ENCODE results near the gene MRPL41. TPM values are rescaled to one million over a fixed set of nuclear protein-coding genes. Genes with fewer than 3 reads are reported as not detected.
"Not testable (repeated sequence)": the region's sequence is repeated elsewhere in the genome, so short reads cannot be mapped to it uniquely, and the experiment has no call there.

The MRPL41 gene
- total RNA-seq, 2 donors from 2014 or later, result 94.4 to 146 TPM

- no peak for TF ChIP-seq CTCF (IDR thresholded peaks at IDR 0.05)
- no peaks in the 10 kb centered on the region for H3K9me3 ChIP-seq
Observed at GRCh38 chr9:137590469-137591383, 39.0 kb downstream of the MRPL41 start, which contains the start of gene ZMYND19. Gene ZMYND19 (minus strand): TSS chr9:137590512. CDS start chr9:137590263, 249 bp downstream.

GRCh38 chr9:137592767-137593166 is 41.1 kb downstream of the MRPL41 start:
- no peak overlapping the region for H3K27ac ChIP-seq
- no peak overlapping the region for H3K9ac ChIP-seq (ENCODE audit: low read depth in 2 of 2, low read length in 2 of 2)
- H3K36me3 ChIP-seq, result no peaks in the 10 kb centered on the region
- no peak overlapping the region for H3K4me3 ChIP-seq
- intact Hi-C loops (cut with DNase I), result no loop called here
- TF ChIP-seq CTCF (IDR thresholded peaks at IDR 0.05), result no peak
- H3K4me1 ChIP-seq, result peaks cover 10% of the 10 kb centered on the region
- H3K27me3 ChIP-seq, result no peaks in the 10 kb centered on the region
- H3K9me3 ChIP-seq, result no peaks in the 10 kb centered on the region
- no peak for DNase-seq

More at GRCh38 chr9:137590469-137591383, 39.0 kb downstream of the MRPL41 start, which contains the start of gene ZMYND19:
- intact Hi-C loops (cut with DNase I), result no loop called here
- no peak within 1 kb of the TSS for H3K27ac ChIP-seq
- peak; percentile 87 for DNase-seq
- no peaks in the 10 kb centered on the region for H3K36me3 ChIP-seq
- H3K9ac ChIP-seq (ENCODE audit: low read depth in 2 of 2, low read length in 2 of 2), result peak within 1 kb of the TSS; percentile 76 to 83
- H3K4me1 ChIP-seq, result peaks cover 10% of the 10 kb centered on the region
- peak within 1 kb of the TSS; percentile 80 for H3K4me3 ChIP-seq
- no peaks in the 10 kb centered on the region for H3K27me3 ChIP-seq

GRCh38 chr9:137593176-137593575 is 41.5 kb downstream of the MRPL41 start:
- H3K4me1 ChIP-seq, result peaks cover 10% of the 10 kb centered on the region
- H3K9me3 ChIP-seq, result no peaks in the 10 kb centered on the region
- H3K27ac ChIP-seq, result no peak overlapping the region
- H3K36me3 ChIP-seq, result no peaks in the 10 kb centered on the region
- no peak for TF ChIP-seq CTCF (IDR thresholded peaks at IDR 0.05)
- H3K9ac ChIP-seq (ENCODE audit: low read depth in 2 of 2, low read length in 2 of 2), result no peak overlapping the region
- H3K27me3 ChIP-seq, result no peaks in the 10 kb centered on the region
- no peak for DNase-seq
- intact Hi-C loops (cut with DNase I), result no loop called here
- H3K4me3 ChIP-seq, result no peak overlapping the region

GRCh38 chr9:137596577-137596976 is 44.9 kb downstream of the MRPL41 start:
- H3K4me3 ChIP-seq; H3K4me1 ChIP-seq; H3K9me3 ChIP-seq; DNase-seq; H3K36me3 ChIP-seq; intact Hi-C loops (cut with DNase I); H3K27ac ChIP-seq; H3K27me3 ChIP-seq; H3K9ac ChIP-seq (ENCODE audit: low read depth in 2 of 2, low read length in 2 of 2): not testable (repeated sequence)

GRCh38 chr9:137598943-137599342 is 47.3 kb downstream of the MRPL41 start:
- Histone ChIP-seq H3K27ac (no peak overlapping the region), H3K4me3 (no peak overlapping the region), H3K36me3 (no peaks in the 10 kb centered on the region), H3K4me1 (no peaks in the 10 kb centered on the region), H3K9me3 (no peaks in the 10 kb centered on the region), H3K27me3 (no peaks in the 10 kb centered on the region), H3K9ac (ENCODE audit: low read depth in 2 of 2, low read length in 2 of 2) (no peak overlapping the region)
- no peak for TF ChIP-seq CTCF (IDR thresholded peaks at IDR 0.05)
- intact Hi-C loops (cut with DNase I), result no loop called here
- DNase-seq, result no peak

Other genes starting within 250 kb of the MRPL41 start
- 100 to 1,000 TPM; 120 to 178 TPM for gene NRARP, start 249.6 kb upstream of the MRPL41 start, total RNA-seq
- 10 to 100 TPM; 34.9 to 36.4 TPM for gene EXD3, start 128.7 kb upstream of the MRPL41 start, total RNA-seq
- gene NOXA1, start 128.5 kb upstream of the MRPL41 start, total RNA-seq, result 10 to 100 TPM; 27.5 to 29.3 TPM
- 10 to 100 TPM; 48.3 to 72.0 TPM for gene ENTPD8, start 110.5 kb upstream of the MRPL41 start, total RNA-seq
- gene NSMF, start 92.5 kb upstream of the MRPL41 start, total RNA-seq, result 10 to 100 TPM; 33.7 to 47.8 TPM
- gene PNPLA7, start 1.5 kb upstream of the MRPL41 start, total RNA-seq, result 1 to 10 TPM; 6.1 to 7.1 TPM
- 10 to 100 TPM; 15.6 to 30.6 TPM for gene DPH7, start 27.0 kb downstream of the MRPL41 start, total RNA-seq
- 10 to 100 TPM; 14.4 to 36.0 TPM for gene ZMYND19, start 38.6 kb downstream of the MRPL41 start, total RNA-seq
- gene ARRDC1, start 53.8 kb downstream of the MRPL41 start, total RNA-seq, result 10 to 100 TPM; 69.1 to 97.2 TPM
- gene EHMT1, start 67.1 kb downstream of the MRPL41 start, total RNA-seq, result 10 to 100 TPM; 56.2 to 97.9 TPM

Measured in colonic mucosa (tissue), 4 donors.